ENCODE results near the gene TSPAN5.

- TF ChIP-seq, protein P1, sequence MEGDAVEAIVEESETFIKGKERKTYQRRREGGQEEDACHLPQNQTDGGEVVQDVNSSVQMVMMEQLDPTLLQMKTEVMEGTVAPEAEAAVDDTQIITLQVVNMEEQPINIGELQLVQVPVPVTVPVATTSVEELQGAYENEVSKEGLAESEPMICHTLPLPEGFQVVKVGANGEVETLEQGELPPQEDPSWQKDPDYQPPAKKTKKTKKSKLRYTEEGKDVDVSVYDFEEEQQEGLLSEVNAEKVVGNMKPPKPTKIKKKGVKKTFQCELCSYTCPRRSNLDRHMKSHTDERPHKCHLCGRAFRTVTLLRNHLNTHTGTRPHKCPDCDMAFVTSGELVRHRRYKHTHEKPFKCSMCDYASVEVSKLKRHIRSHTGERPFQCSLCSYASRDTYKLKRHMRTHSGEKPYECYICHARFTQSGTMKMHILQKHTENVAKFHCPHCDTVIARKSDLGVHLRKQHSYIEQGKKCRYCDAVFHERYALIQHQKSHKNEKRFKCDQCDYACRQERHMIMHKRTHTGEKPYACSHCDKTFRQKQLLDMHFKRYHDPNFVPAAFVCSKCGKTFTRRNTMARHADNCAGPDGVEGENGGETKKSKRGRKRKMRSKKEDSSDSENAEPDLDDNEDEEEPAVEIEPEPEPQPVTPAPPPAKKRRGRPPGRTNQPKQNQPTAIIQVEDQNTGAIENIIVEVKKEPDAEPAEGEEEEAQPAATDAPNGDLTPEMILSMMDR (IDR thresholded peaks at IDR 0.05; ENCODE audit: poor library complexity) = no peak
- TF ChIP-seq EZH2 (IDR thresholded peaks at IDR 0.05; ENCODE audit: borderline replicate concordance) = no peak
Measured at GRCh38 chr4:98529970-98530569, 128.3 kb downstream of the TSPAN5 start.

Measured in hepatocyte (in vitro differentiated cells).